Measurements from ENCODE around the gene CLDN15.
"Not testable (repeated sequence)": the region's sequence is repeated elsewhere in the genome, so short reads cannot be mapped to it uniquely, and the experiment has no call there.

The CLDN15 gene

GRCh38 chr7:101218236-101219125 lies 19.1 kb downstream of the CLDN15 start:
- DNase-seq, result no peak

DNA sequence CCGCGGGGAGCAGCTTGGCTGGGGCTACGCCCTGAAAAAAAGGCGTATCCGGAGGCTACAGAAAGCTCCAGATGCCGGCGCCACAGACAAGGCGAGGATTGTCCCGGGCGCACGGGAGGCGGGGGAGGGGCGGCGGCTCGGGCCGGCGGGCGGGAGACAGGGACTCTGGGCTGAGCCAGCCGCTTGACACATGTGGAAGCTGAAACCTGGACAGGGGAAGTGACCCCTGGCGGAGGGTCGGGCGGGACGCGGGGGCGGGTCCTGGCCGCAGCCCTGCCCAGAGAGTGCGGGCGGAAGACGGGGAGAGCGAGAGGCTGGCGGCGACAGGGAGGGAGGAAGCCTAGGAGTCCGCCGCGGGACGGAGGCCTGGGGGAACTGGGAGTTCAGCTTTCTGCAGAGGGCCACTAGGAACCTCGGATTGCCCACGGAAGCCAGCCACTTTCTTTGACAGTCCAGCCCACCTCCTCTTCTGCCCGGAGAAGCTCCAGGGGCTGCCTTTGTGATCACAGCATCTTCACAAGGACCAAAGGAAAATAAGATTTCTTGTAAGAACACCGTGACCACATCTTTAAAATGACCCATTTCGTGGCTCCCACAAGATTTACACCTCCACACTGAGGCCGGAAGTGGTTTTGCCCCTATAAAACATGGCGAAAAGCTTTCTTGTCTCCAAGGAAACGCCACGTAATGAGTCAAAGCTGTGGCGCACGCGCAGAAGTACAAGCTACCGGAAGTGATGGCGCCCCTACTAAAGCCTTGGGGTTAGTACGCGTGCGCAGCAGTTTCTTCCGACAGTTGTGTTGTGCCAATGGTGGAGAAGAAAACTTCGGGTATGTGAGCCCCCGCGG lies 20.0 kb downstream of the CLDN15 start, which contains the start of the genes PLOD3 and ZNHIT1:
TSS of gene PLOD3 (minus strand) at position 194 of the 848 bp plus-strand sequence. CDS start 307 bp downstream, outside the sequence.
TSS of gene ZNHIT1 (plus strand) at position 778 of the 848 bp plus-strand sequence. CDS start at position 809, 31 bp downstream.
- DNase-seq, result peak; percentile 96

GRCh38 chr7:101216860-101217387 lies 20.7 kb downstream of the CLDN15 start:
- DNase-seq, result peak; percentile 29

DNA sequence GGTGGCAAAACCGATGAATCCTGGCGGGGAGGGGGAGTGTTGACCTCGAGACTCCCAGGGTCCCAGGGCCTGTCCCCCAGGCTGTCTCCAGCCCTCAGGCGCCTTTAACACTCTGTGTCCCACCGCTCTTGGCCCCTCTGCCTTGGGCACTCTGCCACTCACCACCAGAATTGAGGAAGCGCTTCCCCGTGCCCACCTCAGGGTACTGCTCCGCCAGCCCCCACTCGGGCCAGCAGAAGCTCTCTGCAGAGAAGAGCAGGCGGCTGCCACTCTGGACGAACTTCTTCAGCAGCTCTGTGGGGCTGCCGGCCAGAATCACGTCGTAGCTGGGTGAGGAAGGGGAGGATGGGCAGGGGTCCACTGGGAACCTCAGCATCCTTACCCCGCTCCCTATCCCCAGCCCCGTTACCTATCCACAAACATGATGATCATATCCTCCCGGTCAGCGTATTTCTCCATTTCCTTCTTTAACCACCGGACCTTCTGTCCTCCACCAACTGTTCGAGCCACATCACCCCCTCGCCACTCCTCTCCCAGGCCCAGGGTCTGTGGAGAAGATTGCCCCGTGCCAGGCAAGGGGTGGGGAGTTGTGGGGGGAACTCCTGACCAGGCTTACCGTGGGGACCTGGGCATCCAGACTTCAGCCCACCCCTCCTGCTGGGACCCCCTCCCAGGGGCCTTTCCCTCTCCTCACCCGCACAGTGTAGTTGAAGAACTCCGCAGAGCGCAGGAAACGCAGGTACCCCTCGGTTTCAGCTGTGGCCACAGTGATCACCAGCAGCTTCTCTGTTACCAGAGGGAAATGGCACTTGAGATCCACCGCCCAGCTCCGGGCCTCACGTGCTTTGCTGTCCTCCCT lies 21.4 kb downstream of the CLDN15 start:
- DNase-seq, result no peak

DNA sequence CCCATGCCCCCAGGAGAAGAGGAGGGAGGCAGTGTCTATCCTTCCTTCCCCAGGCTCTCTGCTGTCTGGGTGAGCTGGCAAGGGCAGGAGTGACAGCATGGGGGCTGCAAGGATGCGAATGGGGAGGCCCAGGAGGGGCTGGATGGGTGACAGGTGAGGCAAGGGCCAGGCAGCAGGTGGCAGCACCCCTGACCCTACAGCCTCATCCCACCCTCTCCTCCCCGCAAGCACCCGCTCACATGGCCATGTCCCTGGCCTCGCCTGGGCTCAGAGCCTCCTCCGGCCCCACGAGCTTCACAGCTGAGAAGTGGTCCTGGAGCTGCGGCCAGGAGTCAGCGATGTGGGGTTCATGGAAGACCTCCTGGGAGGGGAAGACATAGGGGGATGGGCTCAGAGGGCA lies 25.6 kb downstream of the CLDN15 start:
- no peak for DNase-seq

- no peak for DNase-seq
Observed at GRCh38 chr7:101211501-101211900, 26.1 kb downstream of the CLDN15 start.

DNA sequence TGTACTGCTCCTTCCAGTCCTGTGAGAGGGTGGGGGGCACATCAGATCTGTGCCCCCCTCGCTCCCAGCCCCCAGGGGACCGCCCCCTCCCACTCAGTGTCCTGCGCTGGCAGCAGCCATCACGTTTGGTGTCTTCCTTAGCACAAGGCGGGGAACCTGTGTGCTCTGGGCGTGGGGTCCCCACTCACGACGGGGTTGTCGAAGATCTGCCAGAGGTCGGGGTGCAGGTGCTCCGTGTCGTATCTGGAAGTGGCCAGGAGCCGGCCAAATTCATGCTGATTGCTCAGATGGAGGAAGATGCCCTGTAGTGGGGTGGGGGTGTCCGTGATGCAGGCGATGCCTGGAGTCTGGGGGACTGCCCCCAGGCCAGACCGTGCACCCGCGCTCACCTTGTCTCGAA lies 27.5 kb downstream of the CLDN15 start:
- DNase-seq, result no peak

GRCh38 chr7:101208794-101209193 lies 28.8 kb downstream of the CLDN15 start:
- DNase-seq, result no peak

DNA sequence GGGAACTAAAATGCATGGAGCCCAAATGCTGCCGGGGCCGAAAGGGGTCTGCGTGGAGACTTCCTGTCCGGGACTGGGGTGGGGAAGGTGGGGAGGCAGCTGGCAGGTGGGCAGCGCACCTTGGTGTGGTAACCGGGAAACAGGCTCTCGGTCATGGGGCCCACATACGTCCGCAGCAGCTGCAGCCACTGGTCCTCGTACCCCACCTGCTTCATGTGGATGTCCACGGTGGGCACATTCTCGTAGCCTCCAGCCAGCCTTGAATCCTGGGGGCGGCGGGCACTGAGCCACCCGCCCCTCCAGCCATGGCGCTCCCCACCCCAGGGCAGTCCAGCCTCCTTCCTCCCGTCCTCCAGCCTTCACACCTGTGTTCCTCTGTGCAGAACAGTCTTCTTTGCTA lies 30.1 kb downstream of the CLDN15 start:
- DNase-seq, result no peak

- DNase-seq, result no peak
Observed at GRCh38 chr7:101206665-101207042, 30.9 kb downstream of the CLDN15 start.

GRCh38 chr7:101205901-101206664 lies 31.5 kb downstream of the CLDN15 start:
- no peak for DNase-seq

DNA sequence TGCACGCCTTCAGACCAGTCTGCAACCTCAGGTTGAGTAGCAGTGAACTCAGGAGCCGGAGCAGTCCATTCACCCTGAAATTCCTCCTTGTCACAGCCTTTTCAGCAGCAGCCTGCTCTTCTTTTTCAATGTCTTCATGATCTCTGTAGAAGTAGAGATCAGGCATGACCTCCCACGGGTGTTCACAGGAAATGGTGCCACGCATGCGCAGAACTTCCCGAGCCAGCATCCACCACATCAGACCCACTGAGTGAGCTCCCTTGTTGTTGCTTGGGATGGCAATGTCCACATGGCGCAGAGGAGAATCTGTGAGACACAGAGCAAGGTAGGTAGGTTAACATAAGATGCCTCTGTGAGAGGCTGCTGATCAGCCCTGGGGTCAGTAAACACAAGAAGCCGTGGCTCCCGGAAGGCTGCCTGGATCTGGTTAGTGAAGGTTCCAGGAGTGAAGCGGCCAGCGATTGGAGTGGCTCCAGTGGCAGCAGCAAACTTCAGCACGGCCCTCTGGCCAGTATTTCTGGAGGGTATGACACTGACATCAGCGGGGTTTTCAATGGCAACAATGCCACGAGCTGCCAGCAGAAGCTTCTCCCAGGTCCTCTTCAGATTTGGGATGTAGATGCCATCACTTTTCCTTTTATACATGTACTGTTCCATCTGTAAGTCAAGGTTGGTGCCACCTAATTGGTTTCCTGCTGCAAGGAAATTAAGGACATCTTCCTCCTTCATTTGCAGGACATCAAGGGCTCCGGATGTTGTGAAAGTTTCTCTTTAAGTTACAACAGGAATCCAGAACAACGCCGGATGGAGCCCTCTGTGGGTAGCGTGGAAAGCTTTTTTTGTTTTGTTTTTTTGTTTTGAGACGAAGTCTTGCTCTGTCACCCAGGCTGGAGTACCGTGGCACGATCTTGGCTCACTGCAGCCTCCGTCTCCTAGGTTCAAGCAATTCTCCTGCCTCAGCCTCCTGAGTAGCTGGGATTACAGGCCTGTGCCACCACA lies 33.6 kb downstream of the CLDN15 start:
- DNase-seq, result not testable (repeated sequence)

DNA sequence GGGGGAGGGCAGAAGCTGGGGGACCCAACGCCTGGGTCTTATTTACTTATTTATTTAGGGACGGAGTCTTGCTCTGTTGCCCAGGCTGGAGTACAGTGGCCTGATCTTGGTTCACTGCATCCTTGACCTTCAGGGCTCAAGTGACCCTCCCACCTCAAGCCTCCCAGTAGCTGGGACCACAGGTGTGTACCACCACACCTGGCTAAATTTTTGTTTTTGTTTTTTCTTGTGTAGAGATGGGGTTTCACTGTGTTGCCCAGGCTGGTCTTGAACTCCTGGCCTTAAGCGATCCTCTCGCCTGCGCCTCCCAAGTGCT lies 35.0 kb downstream of the CLDN15 start:
- DNase-seq, result no peak

DNA sequence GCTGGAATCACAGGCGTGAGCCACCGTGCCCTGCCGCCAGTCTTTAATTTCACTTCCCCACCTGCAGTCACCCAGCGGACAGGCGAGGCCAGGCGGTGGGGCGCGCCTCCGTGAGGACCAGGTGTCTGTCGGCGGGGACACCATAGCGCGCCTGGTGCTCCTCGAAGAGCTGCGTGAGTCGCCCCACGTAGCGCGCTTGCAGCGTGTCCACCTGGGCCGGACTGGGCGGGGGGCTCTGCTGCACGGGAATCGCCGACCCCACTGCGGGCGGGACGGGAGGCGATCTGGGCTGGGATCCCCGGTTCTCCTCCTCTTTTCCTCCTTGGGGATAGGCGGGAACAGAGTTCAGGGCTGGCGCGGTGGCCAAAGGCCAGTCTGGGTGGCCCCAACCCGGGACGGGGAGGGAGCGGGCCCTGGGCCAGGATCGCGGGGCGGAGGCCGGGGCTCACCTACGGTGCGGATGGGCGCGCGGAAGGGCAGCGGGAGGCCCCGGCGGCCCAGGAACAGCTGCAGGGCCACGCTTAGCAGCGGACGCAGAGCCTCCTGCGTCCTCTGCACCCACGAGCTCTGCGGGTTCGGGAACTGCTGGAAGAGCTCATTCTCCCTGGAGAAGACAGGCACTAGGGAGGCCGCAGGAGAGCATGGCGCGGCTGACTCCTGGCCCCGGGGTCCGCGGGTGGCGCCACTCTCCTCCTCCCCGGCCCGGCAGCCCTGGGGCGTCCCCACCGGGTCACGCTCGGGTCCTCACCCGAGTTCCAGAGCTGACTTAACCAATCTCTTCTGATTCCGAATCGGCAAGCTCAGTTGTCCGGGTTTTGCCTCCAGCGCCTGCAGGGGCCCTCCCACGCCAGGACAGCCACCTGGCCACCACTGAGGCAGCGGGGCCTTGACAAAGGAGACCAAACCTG lies 35.7 kb downstream of the CLDN15 start:
- no peak for DNase-seq

DNA sequence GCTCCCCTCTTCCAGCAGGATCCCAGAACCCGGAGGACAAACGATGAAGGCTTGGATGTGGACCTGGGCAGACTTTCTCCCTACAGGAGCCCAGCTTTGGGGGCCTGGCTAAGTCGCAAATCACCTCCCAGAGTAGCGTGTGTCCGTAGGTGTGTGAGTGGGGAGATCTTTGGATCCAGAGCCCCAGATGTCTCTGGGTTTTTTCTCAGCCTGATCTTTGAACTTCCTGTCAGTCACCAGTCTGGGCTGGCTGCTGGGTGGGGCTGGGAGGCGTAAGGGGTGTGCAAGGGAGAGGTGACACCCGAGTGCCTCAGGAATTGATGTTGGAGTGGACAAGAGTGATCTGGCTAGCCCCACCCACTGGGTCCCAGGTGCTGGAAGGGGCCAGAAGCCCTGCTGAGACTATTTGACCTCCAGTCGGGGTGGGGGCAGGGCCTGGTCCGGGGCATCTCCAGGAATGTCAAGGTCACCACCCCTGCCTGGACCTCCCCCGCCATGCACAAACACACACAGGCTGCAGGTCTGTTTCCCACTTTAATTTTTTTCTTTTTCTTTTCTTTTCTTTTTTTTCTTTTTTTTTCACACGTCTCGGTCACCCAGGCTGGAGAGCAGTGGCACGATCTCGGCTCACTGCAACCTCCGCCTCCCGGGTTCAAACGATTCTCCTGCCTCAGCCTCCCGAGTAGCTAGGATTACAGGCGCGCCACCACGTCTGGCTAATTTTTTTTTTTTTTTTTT lies 36.6 kb downstream of the CLDN15 start, which contains the start of gene MOGAT3:
TSS of gene MOGAT3 (minus strand) at position 175 of the 738 bp plus-strand sequence. CDS start 182 bp downstream, outside the sequence.
- no peak for DNase-seq

DNA sequence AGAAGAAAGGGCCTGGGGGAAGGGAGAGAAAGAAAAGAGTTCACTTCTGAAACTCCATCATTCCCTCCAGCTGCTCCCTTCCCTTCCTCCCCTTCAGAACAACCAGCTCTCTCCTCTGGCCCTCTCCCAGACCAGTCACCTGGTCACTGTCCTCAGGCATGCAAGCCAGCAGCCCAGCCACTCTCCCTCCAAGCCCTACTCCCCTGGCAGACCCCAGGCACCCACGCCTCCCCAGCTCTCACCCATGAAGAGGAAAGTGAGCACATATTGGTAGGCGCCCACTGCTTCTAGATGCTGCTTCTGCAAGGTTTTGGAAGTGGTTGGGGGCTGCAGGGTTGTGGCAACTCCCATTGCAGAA lies 37.1 kb downstream of the CLDN15 start:
- no peak for DNase-seq

GRCh38 chr7:101199522-101199921 lies 38.1 kb downstream of the CLDN15 start:
- DNase-seq, result not testable (repeated sequence)

GRCh38 chr7:101198476-101198875 lies 39.1 kb downstream of the CLDN15 start:
- no peak for DNase-seq

- DNase-seq, result no peak
Observed at GRCh38 chr7:101197991-101198390, 39.6 kb downstream of the CLDN15 start.
